Caki2 (cell line): ENCODE results near the gene GBX2. TPM values are rescaled to one million over a fixed set of nuclear protein-coding genes. Genes with fewer than 3 reads are reported as not detected.

Experiments used
- DNase-seq: peaks from one replicate; pipeline ENCODE4 v3.0.0-alpha.2; 2015; ENCODE audit warnings: low read depth
- in situ Hi-C: cut with HindIII; loops from 2 replicates; pipeline ENCODE4 v1.10.0; 2016; ENCODE audit warnings: low sequenced_read_pairs, low pct_unique_long_range_greater_than_20kb, mixed read lengths
- total RNA-seq: library from RNA; depleted of rRNA; stranded (reverse); fragments of >200 nt; shearing (Covaris generic); gene quantifications from 2 replicates; pipeline ENCODE4 v1.2.3, GENCODE V29; 2014; ENCODE audit warnings: low replicate concordance; rRNA removed

The GBX2 gene
- total RNA-seq, 1 experiment from 2014 or later = 2.9 TPM

DNA sequence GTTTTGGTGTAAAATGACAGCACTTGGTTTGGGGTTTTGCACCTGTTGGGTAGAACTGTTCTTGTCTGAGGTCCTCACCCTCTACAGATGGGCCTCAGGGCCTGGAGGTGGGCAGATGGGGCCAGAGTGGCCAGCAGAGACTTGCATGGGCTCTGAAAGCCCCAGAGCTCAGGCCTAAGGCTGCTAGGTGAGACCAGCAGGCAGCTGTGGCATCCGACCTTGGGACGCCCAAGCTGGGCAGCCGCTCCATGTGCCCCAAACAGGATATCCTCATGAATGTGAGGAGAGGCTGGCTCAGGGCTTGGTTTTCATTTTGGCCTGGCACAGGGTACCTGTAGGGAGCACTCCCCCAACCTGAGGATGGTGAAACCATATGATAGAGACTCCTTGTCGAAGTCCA, 38.3 kb downstream of the GBX2 start:
- in situ Hi-C loops = no loop called here
- DNase-seq = no peak

DNA sequence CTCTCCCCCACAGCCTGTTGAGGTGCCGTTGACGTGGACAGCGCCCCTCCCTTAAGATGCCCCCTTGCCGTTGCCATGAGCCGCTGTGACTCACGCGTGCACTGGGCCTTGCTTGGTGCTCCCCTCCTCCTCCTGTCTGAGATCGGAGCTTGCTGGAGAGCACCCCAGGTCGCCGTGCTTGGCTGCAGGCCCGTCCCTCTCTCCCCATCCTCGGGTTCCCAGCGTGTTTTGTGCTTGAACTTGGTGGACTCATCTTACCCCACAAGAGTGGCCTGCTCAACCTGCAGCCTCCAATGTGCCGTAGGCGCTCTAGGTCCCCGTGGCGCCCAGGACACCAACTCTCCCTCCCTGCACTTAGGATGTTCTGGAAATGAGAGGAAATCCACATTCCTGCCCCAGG, 39.9 kb downstream of the GBX2 start:
- in situ Hi-C loops = no loop called here
- no peak for DNase-seq

DNA sequence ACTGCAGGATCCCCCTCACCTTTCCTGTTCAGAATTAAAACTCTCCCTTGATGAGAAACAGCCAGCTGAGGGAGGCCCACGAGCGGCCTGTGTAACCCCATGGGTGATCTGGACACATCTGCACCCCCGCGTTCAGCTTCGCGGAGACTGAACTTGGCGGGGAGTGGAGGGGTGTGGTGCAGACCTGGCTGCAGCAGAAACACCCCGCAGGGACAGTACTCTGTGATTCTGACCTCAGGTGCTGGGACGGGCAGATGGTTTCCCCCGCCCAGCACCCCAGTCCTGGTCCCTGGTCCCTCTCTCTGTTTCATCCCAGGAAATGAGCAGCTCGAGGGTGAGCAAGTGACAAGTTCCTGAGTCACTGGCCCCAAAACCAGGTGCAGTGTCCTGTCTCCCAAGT, 41.2 kb downstream of the GBX2 start:
- in situ Hi-C loops = no loop called here
- no peak for DNase-seq

DNA sequence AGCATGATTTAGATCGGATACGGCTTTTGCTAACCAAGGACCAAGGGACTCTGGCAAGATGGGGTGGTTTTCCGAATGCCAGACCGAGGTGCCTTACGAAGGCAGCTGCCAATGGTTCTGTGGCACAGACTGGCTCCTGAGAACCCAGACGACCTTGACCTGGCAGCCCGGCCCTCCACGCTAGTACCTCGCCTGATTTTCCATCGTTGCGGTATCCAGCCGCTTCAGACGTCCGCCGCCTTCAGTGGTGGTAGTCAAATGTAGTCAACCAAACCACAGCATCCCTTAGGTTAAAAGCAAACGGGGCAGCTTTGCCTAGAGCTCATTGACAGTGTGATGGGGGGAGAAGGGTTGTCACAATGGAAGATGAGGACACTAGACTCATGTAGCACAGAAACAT, 42.6 kb downstream of the GBX2 start:
- no peak for DNase-seq
- in situ Hi-C loops = no loop called here

DNA sequence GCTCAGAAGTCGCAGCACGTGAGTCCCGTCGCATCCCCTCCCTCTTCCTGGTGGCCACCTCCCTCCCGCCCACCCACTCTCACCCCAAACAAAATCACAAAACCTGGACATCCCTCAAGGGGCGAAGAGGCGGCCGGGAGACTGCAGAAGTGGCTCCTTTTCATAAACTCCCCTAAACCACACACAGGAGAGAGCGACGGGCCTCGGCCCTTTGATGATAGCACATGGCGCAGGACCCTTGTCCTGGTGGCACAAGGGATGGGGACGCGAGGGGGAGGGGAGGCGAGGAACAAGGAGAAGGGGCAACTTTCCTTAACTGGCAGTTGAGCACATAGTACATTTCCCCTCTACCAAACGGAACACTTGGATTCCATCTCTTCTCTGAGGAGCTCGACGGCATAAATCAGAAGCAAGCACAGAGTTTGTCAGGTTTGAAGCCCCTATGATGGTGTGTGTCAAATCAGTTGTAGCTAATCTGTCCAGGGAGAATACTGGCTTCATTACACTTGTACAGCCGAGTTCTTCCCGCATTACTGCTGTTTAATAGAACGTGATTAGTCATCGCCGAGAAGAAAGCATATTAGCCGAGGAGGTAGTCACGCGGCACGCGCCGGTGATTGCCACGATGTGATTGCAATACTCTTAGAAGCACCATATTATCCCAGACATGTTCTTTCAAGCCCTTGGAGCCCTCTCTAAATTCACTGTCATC, 43.8 kb downstream of the GBX2 start:
- no peak for DNase-seq
- in situ Hi-C loops = no loop called here

DNA sequence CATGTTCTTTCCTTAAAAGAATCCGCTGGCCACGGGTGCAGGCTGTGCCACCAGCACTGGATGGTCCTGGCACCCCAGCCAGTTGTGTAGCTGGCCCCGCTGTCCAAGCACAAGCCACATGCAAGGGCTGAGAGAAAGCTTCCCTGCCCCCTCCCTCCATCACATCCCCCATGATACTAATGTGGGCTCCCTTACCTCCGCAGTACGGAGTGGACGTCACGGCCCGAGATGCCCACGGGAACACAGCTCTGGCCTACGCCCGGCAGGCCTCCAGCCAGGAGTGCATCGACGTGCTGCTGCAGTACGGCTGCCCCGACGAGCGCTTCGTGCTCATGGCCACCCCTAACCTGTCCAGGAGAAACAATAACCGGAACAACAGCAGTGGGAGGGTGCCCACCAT, 44.5 kb downstream of the GBX2 start:
- in situ Hi-C loops = no loop called here
- no peak for DNase-seq

DNA sequence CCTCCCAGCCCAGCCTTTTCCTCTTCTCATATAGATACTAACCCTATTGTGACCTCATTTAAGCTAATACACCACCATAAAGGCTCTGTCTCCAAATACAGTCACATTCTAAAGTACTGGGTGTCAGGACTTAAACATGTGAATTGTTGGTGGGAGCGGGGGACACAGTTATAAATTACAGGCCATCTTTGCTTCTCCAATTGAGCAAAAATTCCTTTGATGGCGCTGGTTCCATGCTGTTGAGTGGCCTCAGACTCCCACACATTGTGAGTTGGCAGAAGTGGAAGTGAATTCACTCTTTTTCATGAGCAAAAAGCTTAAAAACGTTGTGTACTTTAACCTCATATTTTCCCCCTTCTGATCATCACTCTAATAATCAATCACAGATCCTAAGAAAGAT, 46.0 kb downstream of the GBX2 start:
- in situ Hi-C loops = no loop called here
- no peak for DNase-seq

DNA sequence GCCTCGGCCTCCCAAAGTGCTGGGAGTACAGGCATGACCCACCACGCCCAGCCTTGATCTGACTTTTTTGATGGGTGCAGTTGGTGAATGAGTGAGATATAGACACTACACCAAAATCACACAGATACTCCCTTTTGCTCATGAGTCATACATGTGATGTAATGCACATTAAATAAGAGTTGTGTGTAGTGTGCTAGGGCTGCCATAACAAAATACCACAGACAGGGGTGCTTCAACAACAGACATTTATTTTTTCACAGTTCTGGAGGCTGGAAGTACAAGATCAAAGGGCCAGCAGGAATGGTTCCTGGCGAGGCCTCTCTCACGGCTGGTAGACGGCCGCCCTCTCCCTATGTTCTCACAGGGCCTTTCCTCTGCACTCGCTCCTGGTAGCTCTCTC, 46.6 kb downstream of the GBX2 start:
- DNase-seq = no peak
- in situ Hi-C loops = no loop called here

DNA sequence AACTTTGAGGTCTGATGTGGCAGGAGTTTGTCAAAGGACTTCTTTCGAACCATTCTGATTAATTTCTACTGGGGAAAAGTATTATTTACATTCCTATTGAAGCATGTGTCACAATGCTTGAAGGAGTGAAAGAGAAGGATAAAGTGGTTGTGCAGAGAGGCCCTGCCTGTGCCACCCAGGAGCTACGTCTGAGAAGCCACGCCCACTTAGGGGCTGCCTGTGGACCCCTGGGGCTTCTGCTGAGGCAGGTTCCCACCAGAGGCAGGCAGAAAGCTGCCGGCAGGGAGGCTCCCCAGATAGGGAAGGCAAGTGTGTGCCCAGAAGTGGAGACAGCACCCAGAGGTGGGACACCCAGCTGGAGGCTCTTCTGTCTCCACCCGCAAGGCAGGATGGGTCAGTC, 47.4 kb downstream of the GBX2 start:
- in situ Hi-C loops = no loop called here
- no peak for DNase-seq

DNA sequence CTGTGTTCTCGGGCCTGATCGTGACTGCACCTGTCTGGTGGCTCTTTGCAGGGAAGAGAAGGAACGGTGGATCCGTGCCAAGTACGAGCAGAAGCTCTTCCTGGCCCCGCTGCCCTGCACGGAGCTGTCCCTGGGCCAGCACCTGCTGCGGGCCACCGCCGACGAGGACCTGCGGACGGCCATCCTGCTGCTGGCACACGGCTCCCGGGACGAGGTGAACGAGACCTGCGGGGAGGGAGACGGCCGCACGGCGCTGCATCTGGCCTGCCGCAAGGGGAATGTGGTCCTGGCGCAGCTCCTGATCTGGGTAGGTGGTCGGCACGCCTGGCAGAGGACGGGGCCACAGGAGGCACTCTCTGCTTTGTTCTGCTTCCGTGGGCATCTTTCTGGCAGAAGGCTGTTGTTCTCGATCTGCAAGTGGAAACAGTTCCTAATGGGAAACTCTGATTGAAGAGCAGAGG, 48.0 kb downstream of the GBX2 start:
- no peak for DNase-seq
- in situ Hi-C loops = no loop called here

DNA sequence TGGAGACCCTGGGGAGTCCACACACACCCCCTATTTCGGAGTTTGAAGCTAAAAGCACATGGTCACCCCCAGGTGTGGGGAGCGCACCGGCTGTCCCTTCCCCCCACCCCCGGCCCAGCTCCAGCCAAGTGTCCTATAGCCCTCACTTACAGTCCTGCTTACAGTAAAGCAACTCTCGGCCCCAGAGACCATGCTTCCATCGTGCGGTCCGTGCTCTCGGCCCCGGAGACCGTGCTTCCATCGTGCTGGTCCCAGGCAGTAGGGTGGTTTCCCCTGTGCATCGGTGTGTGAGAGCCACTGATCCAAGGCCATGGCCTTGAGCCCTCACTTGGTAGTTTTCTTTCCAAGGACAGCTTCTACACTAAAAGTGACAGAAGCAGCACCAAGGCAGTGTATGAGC, 48.7 kb downstream of the GBX2 start:
- no peak for DNase-seq
- in situ Hi-C loops = no loop called here

DNA sequence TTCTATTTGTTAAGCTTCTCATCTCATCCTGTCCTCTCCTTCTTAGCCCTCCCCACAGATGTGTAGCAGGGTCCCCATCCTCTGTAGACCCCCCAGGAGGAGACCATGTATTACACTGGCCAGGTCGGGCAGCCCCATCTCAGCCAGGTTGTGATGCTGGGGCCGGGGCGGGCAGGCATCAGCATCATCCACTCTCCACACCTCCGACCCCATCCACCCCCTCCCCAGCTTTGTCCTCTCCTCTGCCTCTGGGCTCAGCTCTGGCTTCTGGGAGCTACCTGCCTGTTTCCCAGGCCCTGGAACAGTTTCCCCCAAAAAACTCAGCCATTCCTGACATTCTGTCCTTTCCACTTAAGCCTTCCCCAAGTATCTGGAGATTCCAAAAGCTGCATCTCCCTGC, 49.2 kb downstream of the GBX2 start:
- DNase-seq = no peak
- in situ Hi-C loops = no loop called here

DNA sequence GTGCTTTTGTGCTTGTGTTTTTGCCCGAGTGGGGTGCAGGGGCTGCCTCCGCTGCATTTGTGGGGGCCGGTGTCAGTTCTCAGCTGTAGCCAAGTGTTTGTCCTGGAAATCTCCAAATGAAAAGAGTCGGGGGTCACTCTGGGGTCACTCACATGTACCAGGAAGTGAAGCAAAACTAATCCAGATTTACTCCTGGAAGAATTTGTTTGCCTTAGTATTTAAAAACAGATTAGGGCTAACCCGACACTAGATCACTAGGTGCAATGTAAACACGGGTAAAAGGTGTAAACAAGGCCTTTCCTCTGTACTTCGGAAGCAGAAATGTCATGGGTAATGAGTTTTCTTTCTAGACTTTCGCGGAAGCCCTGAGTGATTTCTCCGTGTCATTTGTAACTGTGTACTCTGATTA, 50.3 kb downstream of the GBX2 start:
- DNase-seq = no peak
- in situ Hi-C loops = no loop called here

DNA sequence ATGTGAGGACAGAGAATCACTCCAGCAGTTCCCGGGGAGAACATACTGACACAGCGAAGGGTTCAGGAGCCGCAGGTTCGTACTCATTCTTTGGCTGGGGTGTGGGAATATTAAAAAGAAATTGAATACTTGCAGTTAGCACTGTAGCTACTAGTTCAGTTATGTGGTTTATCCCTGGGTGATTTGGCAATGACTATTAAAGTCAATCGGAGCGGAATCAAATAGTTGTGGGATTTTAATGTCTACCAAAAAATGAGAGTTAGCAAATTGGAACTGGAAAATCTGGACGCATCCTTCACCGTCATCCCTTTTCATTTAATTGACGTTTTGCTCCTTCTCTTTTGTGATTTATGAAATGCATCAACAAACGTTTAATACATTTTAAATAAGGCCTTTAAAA, 50.8 kb downstream of the GBX2 start:
- no peak for DNase-seq
- in situ Hi-C loops = no loop called here

Other genes starting within 250 kb of the GBX2 start
- not detected in 2 replicates for gene ASB18, start 96.0 kb upstream of the GBX2 start, total RNA-seq